ENCODE measurements around the gene RCAN2. TPM values are rescaled to one million over a fixed set of nuclear protein-coding genes. Genes with fewer than 3 reads are reported as not detected.

The RCAN2 gene
- total and polyA plus RNA-seq, 2 donors (not counting 3 experiments of a cell fraction or from before 2014, with no cell fraction given), result 0.07 to 0.33 TPM

GRCh38 chr6:46392294-46392693 lies 99.0 kb downstream of the RCAN2 start:
- no peaks in the 10 kb centered on the region for H3K27me3 ChIP-seq (ENCODE audit: control insufficient read depth in 2 of 2, insufficient read depth in 2 of 2, low read length in 2 of 2)
- FAIRE-seq (no peak), DNase-seq (ENCODE audit: low read depth, low spot score) (no peak)
- no peaks in the 10 kb centered on the region for H3K9me3 ChIP-seq (replicated peaks; ENCODE audit: control insufficient read depth, insufficient read depth, low read length)
- H3K27ac ChIP-seq (ENCODE audit: insufficient read depth, low read depth, low read length), result no peak overlapping the region
- no peaks in the 10 kb centered on the region for H3K36me3 ChIP-seq (ENCODE audit: control insufficient read depth in 2 of 2, extremely low read depth in 1 of 2, insufficient read depth in 2 of 2, low read length in 2 of 2)
- H3K9me1 ChIP-seq (replicated peaks; ENCODE audit: control insufficient read depth, extremely low read depth, insufficient read depth, low read length), result no peaks in the 10 kb centered on the region
- ChIA-PET POLR2A (no interaction called here), CTCF (interaction anchor here (2.0 kb wide), 1 partner anchor 18 kb away, joined by 6 read pairs; no protein-coding TSS in a partner anchor)
- H3K4me3 ChIP-seq (replicated peaks in 1 of 3; ENCODE audit: insufficient read depth in 1 of 3, low read depth in 1 of 3, low read length in 3 of 3), result no peak overlapping the region
- no peak overlapping the region for H2AFZ ChIP-seq (ENCODE audit: low read depth, low read length)
- BruUV-seq (replicated peaks), result no TSS peak
- H3K9ac ChIP-seq (replicated peaks; ENCODE audit: extremely low read depth, insufficient read depth, low read length), result no peak overlapping the region
- intact Hi-C loops (cut with micrococcal nuclease) (no loop called here), dilution Hi-C loops (cut with MboI; ENCODE audit: extremely low pct_ligation_motif_present, low sequenced_read_pairs) (no loop called here)
- H3K4me1 ChIP-seq (ENCODE audit: control insufficient read depth, extremely low read depth, insufficient read depth, low read length), result no peaks in the 10 kb centered on the region
- H3K79me2 ChIP-seq (ENCODE audit: control insufficient read depth, insufficient read depth, low read length), result no peaks in the 10 kb centered on the region
- H4K20me1 ChIP-seq (replicated peaks; ENCODE audit: control insufficient read depth, extremely low read depth, insufficient read depth, low read length), result no peaks in the 10 kb centered on the region
- TF ChIP-seq EZH2 (IDR thresholded peaks at IDR 0.05; ENCODE audit: borderline replicate concordance, low read depth, low read length, severe bottlenecking) (no peak), CTCF (IDR thresholded peaks at IDR 0.05; ENCODE audit: extremely low read depth in 1 of 2, insufficient read depth in 1 of 2, low read depth in 1 of 2, low read length in 2 of 2) (no peak), GATA2 (IDR thresholded peaks at IDR 0.05; ENCODE audit: insufficient read depth, insufficient read length, low read depth, low read length) (no peak), POLR2A (IDR thresholded peaks at IDR 0.05; ENCODE audit: low read depth, low read length) (no peak), MAX (IDR thresholded peaks at IDR 0.05; ENCODE audit: insufficient read depth, insufficient read length) (no peak), JUN (IDR thresholded peaks at IDR 0.05; ENCODE audit: borderline replicate concordance, insufficient read depth, insufficient read length, low read depth) (no peak)
- no peak overlapping the region for H3K4me2 ChIP-seq (ENCODE audit: insufficient read depth, low read length)
